HEK293 (cell line): Measurements from ENCODE around the gene CNTNAP1.

Experiments used
- INSM2 ChIP-seq: fragments of 450-650 bp; formaldehyde crosslinking; IDR thresholded peaks from 2 replicates; pipeline ENCODE4 v1.5.1; 2016; ENCODE audit warnings: missing biosample characterization, missing genetic modification characterization
- KLF10 ChIP-seq: fragments of 450-650 bp; IDR thresholded peaks from 2 replicates; pipeline ENCODE4 v1.5.1; 2018; ENCODE audit warnings: missing biosample characterization, mild to moderate bottlenecking, missing genetic modification characterization
- REST ChIP-seq: fragments of 450-650 bp; formaldehyde crosslinking; IDR thresholded peaks from 2 replicates; pipeline ENCODE4 v1.5.1; 2016; ENCODE audit warnings: missing biosample characterization, missing genetic modification characterization
- SALL2 ChIP-seq: fragments of 450-650 bp; formaldehyde crosslinking; IDR thresholded peaks from 2 replicates; pipeline ENCODE4 v1.5.0; 2017; ENCODE audit warnings: missing biosample characterization, mild to moderate bottlenecking, missing genetic modification characterization, borderline replicate concordance
- SCRT1 ChIP-seq: fragments of 450-650 bp; formaldehyde crosslinking; IDR thresholded peaks from 2 replicates; pipeline ENCODE4 v1.5.1; 2016; ENCODE audit warnings: missing biosample characterization, missing genetic modification characterization, borderline replicate concordance
- SETDB1 ChIP-seq: IDR thresholded peaks from one replicate; pipeline ENCODE4 v1.6.1; 2017; ENCODE audit warnings: mild to moderate bottlenecking, low read length, moderate library complexity, mixed read lengths; ENCODE audit not compliant: insufficient read length
- SP7 ChIP-seq: fragments of 450-650 bp; formaldehyde crosslinking; IDR thresholded peaks from 2 replicates; pipeline ENCODE4 v1.5.1; 2016; ENCODE audit warnings: missing biosample characterization, missing genetic modification characterization
- ZNF133 ChIP-seq: fragments of 450-650 bp; formaldehyde crosslinking; IDR thresholded peaks from 2 replicates; pipeline ENCODE4 v1.5.1; 2016; ENCODE audit warnings: missing biosample characterization, missing genetic modification characterization
- ZNF146 ChIP-seq: fragments of 450-650 bp; formaldehyde crosslinking; IDR thresholded peaks from 2 replicates; pipeline ENCODE4 v1.5.1; 2016; ENCODE audit warnings: missing biosample characterization, missing genetic modification characterization
- ZNF155 ChIP-seq: fragments of 450-650 bp; formaldehyde crosslinking; IDR thresholded peaks from 2 replicates; pipeline ENCODE4 v1.5.1; 2016; ENCODE audit warnings: missing biosample characterization, missing genetic modification characterization
- ZNF2 ChIP-seq: fragments of 450-650 bp; formaldehyde crosslinking; IDR thresholded peaks from 2 replicates; pipeline ENCODE4 v1.5.1; 2016; ENCODE audit warnings: missing biosample characterization, missing genetic modification characterization
- ZNF449 ChIP-seq: fragments of 450-650 bp; formaldehyde crosslinking; IDR thresholded peaks from 2 replicates; pipeline ENCODE4 v1.5.1; 2017; ENCODE audit warnings: missing biosample characterization, mild to moderate bottlenecking, missing genetic modification characterization, moderate library complexity
- ZNF518A ChIP-seq: fragments of 450-650 bp; formaldehyde crosslinking; conservative IDR thresholded peaks from 2 replicates; pipeline ENCODE4 v1.5.1; 2016; ENCODE audit warnings: low read depth, missing biosample characterization, missing genetic modification characterization
- ZNF600 ChIP-seq: fragments of 450-650 bp; formaldehyde crosslinking; IDR thresholded peaks from 2 replicates; pipeline ENCODE4 v1.5.1; 2016; ENCODE audit warnings: missing biosample characterization, missing genetic modification characterization
- ZNF610 ChIP-seq: fragments of 450-650 bp; formaldehyde crosslinking; IDR thresholded peaks from 2 replicates; pipeline ENCODE4 v1.5.1; 2016; ENCODE audit warnings: missing biosample characterization, missing genetic modification characterization, borderline replicate concordance
- ZNF629 ChIP-seq: fragments of 450-650 bp; formaldehyde crosslinking; IDR thresholded peaks from 2 replicates; pipeline ENCODE4 v1.5.1; 2017; ENCODE audit warnings: missing biosample characterization, missing genetic modification characterization
- ZNF664 ChIP-seq: fragments of 450-650 bp; formaldehyde crosslinking; IDR thresholded peaks from 2 replicates; pipeline ENCODE4 v1.5.1; 2016; ENCODE audit warnings: missing biosample characterization, missing genetic modification characterization
- ZNF830 ChIP-seq: fragments of 450-650 bp; IDR thresholded peaks from 2 replicates; pipeline ENCODE4 v1.5.0; 2018; ENCODE audit warnings: missing biosample characterization, missing genetic modification characterization, low read depth, mild to moderate bottlenecking, moderate library complexity
- ZSCAN18 ChIP-seq: fragments of 450-650 bp; formaldehyde crosslinking; IDR thresholded peaks from 2 replicates; pipeline ENCODE4 v1.5.1; 2016; ENCODE audit warnings: missing biosample characterization, missing genetic modification characterization
- TF ChIP-seq, protein P1 (sequence below): fragments of 450-650 bp; formaldehyde crosslinking; IDR thresholded peaks from 2 replicates; pipeline ENCODE4 v1.5.1; 2017; ENCODE audit warnings: missing biosample characterization, missing genetic modification characterization
- TF ChIP-seq, protein P2 (sequence below): fragments of 450-650 bp; formaldehyde crosslinking; IDR thresholded peaks from 2 replicates; pipeline ENCODE4 v1.5.1; 2016; ENCODE audit warnings: missing biosample characterization, missing genetic modification characterization, borderline replicate concordance

CNTNAP1 gene

DNA sequence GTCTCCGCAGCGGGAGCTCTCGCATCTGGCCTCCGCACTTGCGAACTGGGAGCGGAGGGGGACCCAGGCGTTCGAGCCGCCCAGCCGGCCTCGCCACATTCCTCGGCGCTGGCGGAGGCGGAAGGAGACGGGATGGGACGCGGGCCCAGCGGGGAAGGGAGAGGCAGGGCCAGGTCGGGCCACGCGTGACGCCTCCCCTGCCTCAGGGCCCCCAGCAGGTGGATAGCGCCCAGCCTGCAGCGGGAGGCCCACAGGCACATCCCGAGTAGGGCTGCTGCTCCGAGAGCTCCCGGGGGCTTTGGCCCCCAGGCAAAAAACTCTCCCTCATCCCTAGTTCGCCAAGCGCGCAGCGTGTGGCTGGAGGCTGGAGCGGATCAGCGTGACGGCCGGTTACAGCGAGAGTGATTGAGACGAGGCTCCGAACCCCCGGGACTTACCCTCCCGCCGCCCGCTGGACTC is 6.3 kb upstream of the CNTNAP1 start (continued):
- peak; percentile 96 for TF ChIP-seq REST (tag by site-specific recombination)
- TF ChIP-seq ZNF610 (tag by site-specific recombination), result no peak
- TF ChIP-seq, protein P1, sequence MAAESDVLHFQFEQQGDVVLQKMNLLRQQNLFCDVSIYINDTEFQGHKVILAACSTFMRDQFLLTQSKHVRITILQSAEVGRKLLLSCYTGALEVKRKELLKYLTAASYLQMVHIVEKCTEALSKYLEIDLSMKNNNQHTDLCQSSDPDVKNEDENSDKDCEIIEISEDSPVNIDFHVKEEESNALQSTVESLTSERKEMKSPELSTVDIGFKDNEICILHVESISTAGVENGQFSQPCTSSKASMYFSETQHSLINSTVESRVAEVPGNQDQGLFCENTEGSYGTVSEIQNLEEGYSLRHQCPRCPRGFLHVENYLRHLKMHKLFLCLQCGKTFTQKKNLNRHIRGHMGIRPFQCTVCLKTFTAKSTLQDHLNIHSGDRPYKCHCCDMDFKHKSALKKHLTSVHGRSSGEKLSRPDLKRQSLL (tag by site-specific recombination), result peak; percentile 51; the same call in 1 of the 2 replicates
- peak; percentile 86 for TF ChIP-seq ZNF449
- TF ChIP-seq SALL2, result no peak
- TF ChIP-seq, protein P2, sequence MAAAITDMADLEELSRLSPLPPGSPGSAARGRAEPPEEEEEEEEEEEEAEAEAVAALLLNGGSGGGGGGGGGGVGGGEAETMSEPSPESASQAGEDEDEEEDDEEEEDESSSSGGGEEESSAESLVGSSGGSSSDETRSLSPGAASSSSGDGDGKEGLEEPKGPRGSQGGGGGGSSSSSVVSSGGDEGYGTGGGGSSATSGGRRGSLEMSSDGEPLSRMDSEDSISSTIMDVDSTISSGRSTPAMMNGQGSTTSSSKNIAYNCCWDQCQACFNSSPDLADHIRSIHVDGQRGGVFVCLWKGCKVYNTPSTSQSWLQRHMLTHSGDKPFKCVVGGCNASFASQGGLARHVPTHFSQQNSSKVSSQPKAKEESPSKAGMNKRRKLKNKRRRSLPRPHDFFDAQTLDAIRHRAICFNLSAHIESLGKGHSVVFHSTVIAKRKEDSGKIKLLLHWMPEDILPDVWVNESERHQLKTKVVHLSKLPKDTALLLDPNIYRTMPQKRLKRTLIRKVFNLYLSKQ (tag by site-specific recombination), result no peak
- TF ChIP-seq SP7 (tag by site-specific recombination), result 0 out of 2 replicates have a peak, but pooled peaks have one; percentile 6
- no peak for TF ChIP-seq SETDB1
- TF ChIP-seq ZNF133 (tag by site-specific recombination), result no peak
- TF ChIP-seq INSM2 (tag by site-specific recombination), result 0 out of 2 replicates have a peak, but pooled peaks have one; percentile 16
- no peak for TF ChIP-seq ZNF155 (tag by site-specific recombination)
- TF ChIP-seq KLF10 (tag by site-specific recombination), result 0 out of 2 replicates have a peak, but pooled peaks have one; percentile 12
- TF ChIP-seq ZNF146, result no peak
- no peak for TF ChIP-seq ZNF518A (tag by site-specific recombination)
- peak; percentile 41; the same call in 1 of the 2 replicates for TF ChIP-seq ZNF600 (tag by site-specific recombination)
- 0 out of 2 replicates have a peak, but pooled peaks have one; percentile 0 for TF ChIP-seq ZNF629 (tag by site-specific recombination)
- TF ChIP-seq ZSCAN18 (tag by site-specific recombination), result no peak
- TF ChIP-seq ZNF664 (tag by site-specific recombination), result no peak
- no peak for TF ChIP-seq SCRT1 (tag by site-specific recombination)
- no peak for TF ChIP-seq ZNF830
- TF ChIP-seq ZNF2 (tag by site-specific recombination), result peak; percentile 43; the same call in 1 of the 2 replicates
